Keratinocyte (primary cell): ENCODE data around the gene TYSND1. TPM values are rescaled to one million over a fixed set of nuclear protein-coding genes. Genes with fewer than 3 reads are reported as not detected.

Experiments used
- DNase-seq: peaks from one replicate; pipeline ENCODE4 v3.0.0-alpha.2; 2011; ENCODE audit warnings: low read depth, missing footprints, low spot score
- FAIRE-seq: peaks from 2 replicates; lab custom pipeline; 2011; peaks lifted over from hg19 to GRCh38; lab: Jason Lieb, UNC
- H2AFZ ChIP-seq: 2 replicates; pipeline ENCODE4 v1.6.0; 2012; ENCODE audit warnings: low read length, control low read depth, inconsistent platforms; ENCODE audit not compliant: control insufficient read depth
- H3K27ac ChIP-seq: 2 replicates; pipeline ENCODE4 v1.5.1; 2011; ENCODE audit warnings: low read length; ENCODE audit not compliant: control insufficient read depth, insufficient read depth
- H3K27me3 ChIP-seq: 3 replicates; pipeline ENCODE4 v1.6.0; 2011; ENCODE audit warnings: low read length; ENCODE audit not compliant: control insufficient read depth, insufficient read depth; ENCODE audit errors: extremely low read depth
- H3K36me3 ChIP-seq, 2 experiments: 2 replicates in 1 of 2; 3 replicates in 1 of 2; pipeline ENCODE4 v1.5.1; 2011; ENCODE audit warnings: low read length in 2 of 2, mild to moderate bottlenecking in 1 of 2; ENCODE audit not compliant: control insufficient read depth in 2 of 2, insufficient read depth in 2 of 2; ENCODE audit errors: extremely low read depth in 1 of 2
- H3K4me1 ChIP-seq: 3 replicates; pipeline ENCODE4 v1.5.1; 2011; ENCODE audit warnings: low read length; ENCODE audit not compliant: control insufficient read depth, insufficient read depth; ENCODE audit errors: extremely low read depth
- H3K4me2 ChIP-seq: 3 replicates; pipeline ENCODE4 v1.6.0; 2011; ENCODE audit warnings: low read depth, low read length; ENCODE audit not compliant: control insufficient read depth, insufficient read depth; ENCODE audit errors: extremely low read depth
- H3K4me3 ChIP-seq, 3 experiments: fragments of 200-600 bp in 1 of 3; sonication (generic) in 1 of 3; 2 replicates in 2 of 3; 3 replicates in 1 of 3; pipeline ENCODE4 v1.5.1; 2011 to 2016; ENCODE audit warnings: low read length in 3 of 3, mild to moderate bottlenecking in 3 of 3, control low read depth in 2 of 3, inconsistent platforms in 1 of 3, low read depth in 1 of 3, mixed read lengths in 1 of 3, mixed run types in 1 of 3, moderate library complexity in 1 of 3; ENCODE audit not compliant: control insufficient read depth in 2 of 3, insufficient read depth in 2 of 3; ENCODE audit errors: extremely low read depth in 1 of 3
- H3K79me2 ChIP-seq: 2 replicates; pipeline ENCODE4 v1.6.0; 2012; ENCODE audit warnings: low read length; ENCODE audit not compliant: control insufficient read depth, insufficient read depth
- H3K9ac ChIP-seq: 3 replicates; pipeline ENCODE4 v1.6.0; 2011; ENCODE audit warnings: low read length; ENCODE audit not compliant: control insufficient read depth, insufficient read depth; ENCODE audit errors: extremely low read depth
- H3K9me1 ChIP-seq: 3 replicates; pipeline ENCODE4 v1.6.0; 2011; ENCODE audit warnings: low read length; ENCODE audit not compliant: control insufficient read depth, insufficient read depth; ENCODE audit errors: extremely low read depth
- H3K9me3 ChIP-seq: 2 replicates; pipeline ENCODE4 v1.5.1; 2012; ENCODE audit warnings: low read depth, low read length; ENCODE audit not compliant: control insufficient read depth
- H4K20me1 ChIP-seq: 3 replicates; pipeline ENCODE4 v1.6.0; 2011; ENCODE audit warnings: low read length; ENCODE audit not compliant: control insufficient read depth, insufficient read depth; ENCODE audit errors: extremely low read depth
- CTCF ChIP-seq, 3 experiments: IDR thresholded peaks in 1 of 3; conservative IDR thresholded peaks in 1 of 3; optimal IDR thresholded peaks in 1 of 3; 2 replicates in 2 of 3; 3 replicates in 1 of 3; pipeline versions ENCODE3 to v1.5.1; 2011; ENCODE audit warnings: low read length in 3 of 3, mild to moderate bottlenecking in 3 of 3, moderate library complexity in 2 of 3, control low read depth in 1 of 3, inconsistent platforms in 1 of 3; ENCODE audit not compliant: insufficient read depth in 2 of 3; ENCODE audit errors: extremely low read depth in 1 of 3
- EZH2 ChIP-seq: IDR thresholded peaks from one replicate; pipeline ENCODE4 v1.6.1; 2012; ENCODE audit warnings: inconsistent platforms, mild to moderate bottlenecking, low read length, moderate library complexity
- dilution Hi-C: fragments of 300-500 bp; cut with MboI; formaldehyde crosslinking; loops from one replicate; pipeline ENCODE4 v1.7.0; 2020; ENCODE audit warnings: low sequenced_read_pairs; ENCODE audit not compliant: extremely low pct_ligation_motif_present
- polyA plus RNA-seq, 5 experiments: library from polyadenylated mRNA; depleted of rRNA in 3 of 5; stranded (reverse) in 3 of 5; stranded (forward) in 1 of 5; unstranded in 1 of 5; fragments of >200 nt; gene quantifications; 1 replicate in 1 of 5; 2 replicates in 3 of 5; 3 replicates in 1 of 5; pipeline versions ENCODE4 v1.2.1 to v1.2.3, GENCODE V29; 2011 to 2012; ENCODE audit warnings: missing spikeins in 2 of 5, low read depth in 1 of 5, low replicate concordance in 1 of 5

The TYSND1 gene
- polyA plus RNA-seq, 1 donor (not counting 4 experiments of a cell fraction or from before 2014, with no cell fraction given), result 9.9 TPM

- no peaks in the 10 kb centered on the region for H4K20me1 ChIP-seq
- H3K9me3 ChIP-seq, result no peaks in the 10 kb centered on the region
- H3K9me1 ChIP-seq, result no peaks in the 10 kb centered on the region
- H2AFZ ChIP-seq, result no peak overlapping the region
- no peak overlapping the region for H3K4me3 ChIP-seq
- H3K9ac ChIP-seq, result no peak overlapping the region
- H3K4me1 ChIP-seq, result no peaks in the 10 kb centered on the region
- no peak overlapping the region for H3K27ac ChIP-seq
- no peak for DNase-seq
- no peak overlapping the region for H3K4me2 ChIP-seq
- FAIRE-seq, result no peak
- H3K79me2 ChIP-seq, result no peaks in the 10 kb centered on the region
- dilution Hi-C loops, result no loop called here
- peaks cover 0 to 7% of the 10 kb centered on the region in 2 experiments for H3K36me3 ChIP-seq
- no peak for TF ChIP-seq EZH2
- TF ChIP-seq CTCF (optimal IDR thresholded peaks at IDR 0.05 in 1 of 3, IDR thresholded peaks at IDR 0.05 in 1 of 3, conservative IDR thresholded peaks at IDR 0.05 in 1 of 3; ENCODE audit: extremely low read depth in 1 of 3, insufficient read depth in 2 of 3, low read length in 3 of 3), result no peak
- no peaks in the 10 kb centered on the region for H3K27me3 ChIP-seq
Measured at GRCh38 chr10:70112071-70112470, 34.4 kb downstream of the TYSND1 start.

- Histone ChIP-seq H3K4me3 (no peak overlapping the region), H3K4me1 (no peaks in the 10 kb centered on the region), H3K27me3 (no peaks in the 10 kb centered on the region), H3K4me2 (no peak overlapping the region), H3K9me3 (no peaks in the 10 kb centered on the region), H3K9me1 (no peaks in the 10 kb centered on the region), H4K20me1 (no peaks in the 10 kb centered on the region), H3K79me2 (no peaks in the 10 kb centered on the region), H3K27ac (no peak overlapping the region), H3K9ac (no peak overlapping the region), H2AFZ (no peak overlapping the region), H3K36me3 (peaks cover 0 to 7% of the 10 kb centered on the region in 2 experiments)
- FAIRE-seq (no peak), DNase-seq (no peak)
- dilution Hi-C loops, result no loop called here
- TF ChIP-seq EZH2, result no peak
- no peak for TF ChIP-seq CTCF (optimal IDR thresholded peaks at IDR 0.05 in 1 of 3, IDR thresholded peaks at IDR 0.05 in 1 of 3, conservative IDR thresholded peaks at IDR 0.05 in 1 of 3; ENCODE audit: extremely low read depth in 1 of 3, insufficient read depth in 2 of 3, low read length in 3 of 3)
Measured at GRCh38 chr10:70111496-70111895, 35.0 kb downstream of the TYSND1 start.
